WERI-Rb-1 (cell line): ENCODE data around the gene MUC5B.
A peak's percentile ranks its signal among the peaks of the same experiment; 100 is the strongest.
"Not testable (repeated sequence)": the region's sequence is repeated elsewhere in the genome, so short reads cannot be mapped to it uniquely, and the experiment has no call there.

Experiments
- DNase-seq: peaks from one replicate; pipeline ENCODE4 v3.0.0-alpha.2; 2020
- H3K27ac ChIP-seq: fragments of 250-450 bp; sonication (Bioruptor Pico); 2 replicates; pipeline ENCODE4 v1.5.1; 2020; ENCODE audit warnings: mild to moderate bottlenecking, moderate library complexity
- H3K27me3 ChIP-seq: fragments of 250-450 bp; sonication (Bioruptor Pico); 2 replicates; pipeline ENCODE4 v1.5.1; 2021; ENCODE audit warnings: mild to moderate bottlenecking, low read depth, moderate library complexity; ENCODE audit not compliant: insufficient read depth, severe bottlenecking
- H3K36me3 ChIP-seq: fragments of 250-450 bp; sonication (Bioruptor Pico); 2 replicates; pipeline ENCODE4 v1.5.1; 2020; ENCODE audit warnings: mild to moderate bottlenecking, moderate library complexity
- H3K4me3 ChIP-seq: 2 replicates; pipeline ENCODE4 v1.5.1; 2011; ENCODE audit warnings: low read depth, mild to moderate bottlenecking, control low read depth, low read length
- H3K9me3 ChIP-seq: fragments of 250-450 bp; sonication (Bioruptor Pico); 2 replicates; pipeline ENCODE4 v1.5.1; 2021; ENCODE audit warnings: mild to moderate bottlenecking, moderate library complexity; ENCODE audit not compliant: severe bottlenecking
- TF ChIP-seq, protein P1 (sequence below): IDR thresholded peaks from 2 replicates; pipeline ENCODE4 v1.5.1; 2011; ENCODE audit warnings: low read depth, mild to moderate bottlenecking, control low read depth, inconsistent platforms, low read length

MUC5B gene

DNA sequence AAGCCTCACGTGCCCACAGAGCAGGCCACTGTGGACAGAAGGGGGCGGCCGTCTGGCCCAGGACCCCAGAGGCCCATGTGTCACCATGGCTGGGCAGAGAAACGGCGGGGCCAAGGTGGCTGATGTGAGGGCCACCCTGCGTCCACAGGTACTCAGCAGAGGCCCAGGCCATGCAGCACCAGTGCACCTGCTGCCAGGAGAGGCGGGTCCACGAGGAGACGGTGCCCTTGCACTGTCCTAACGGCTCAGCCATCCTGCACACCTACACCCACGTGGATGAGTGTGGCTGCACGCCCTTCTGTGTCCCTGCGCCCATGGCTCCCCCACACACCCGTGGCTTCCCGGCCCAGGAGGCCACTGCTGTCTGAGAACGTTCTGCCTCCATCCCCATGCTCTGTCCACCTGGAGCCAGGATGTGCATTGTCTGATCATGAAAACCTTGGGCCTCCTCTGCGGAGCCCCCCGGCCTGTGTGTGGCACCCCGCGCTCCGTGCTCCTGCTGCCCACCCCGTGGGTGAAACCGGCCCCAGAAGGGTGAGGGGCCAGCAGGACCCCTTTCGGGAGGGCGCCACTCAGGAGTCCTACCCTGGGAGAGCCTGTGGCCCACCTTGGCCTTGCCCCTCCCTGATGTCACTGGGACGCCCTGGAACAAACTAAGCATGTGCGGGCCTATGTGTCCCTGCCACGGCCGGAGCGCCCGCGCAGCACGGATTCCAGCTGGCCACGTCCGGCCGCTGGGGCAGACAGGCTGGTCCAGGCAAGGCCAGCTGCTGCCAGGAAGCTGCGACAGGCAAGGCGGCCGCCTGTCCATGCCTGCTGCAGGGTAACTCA, 38.6 kb downstream of the MUC5B start:
- TF ChIP-seq, protein P1, sequence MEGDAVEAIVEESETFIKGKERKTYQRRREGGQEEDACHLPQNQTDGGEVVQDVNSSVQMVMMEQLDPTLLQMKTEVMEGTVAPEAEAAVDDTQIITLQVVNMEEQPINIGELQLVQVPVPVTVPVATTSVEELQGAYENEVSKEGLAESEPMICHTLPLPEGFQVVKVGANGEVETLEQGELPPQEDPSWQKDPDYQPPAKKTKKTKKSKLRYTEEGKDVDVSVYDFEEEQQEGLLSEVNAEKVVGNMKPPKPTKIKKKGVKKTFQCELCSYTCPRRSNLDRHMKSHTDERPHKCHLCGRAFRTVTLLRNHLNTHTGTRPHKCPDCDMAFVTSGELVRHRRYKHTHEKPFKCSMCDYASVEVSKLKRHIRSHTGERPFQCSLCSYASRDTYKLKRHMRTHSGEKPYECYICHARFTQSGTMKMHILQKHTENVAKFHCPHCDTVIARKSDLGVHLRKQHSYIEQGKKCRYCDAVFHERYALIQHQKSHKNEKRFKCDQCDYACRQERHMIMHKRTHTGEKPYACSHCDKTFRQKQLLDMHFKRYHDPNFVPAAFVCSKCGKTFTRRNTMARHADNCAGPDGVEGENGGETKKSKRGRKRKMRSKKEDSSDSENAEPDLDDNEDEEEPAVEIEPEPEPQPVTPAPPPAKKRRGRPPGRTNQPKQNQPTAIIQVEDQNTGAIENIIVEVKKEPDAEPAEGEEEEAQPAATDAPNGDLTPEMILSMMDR: no peak
- peaks cover 12% of the 10 kb centered on the region for H3K9me3 ChIP-seq
- no peaks in the 10 kb centered on the region for H3K36me3 ChIP-seq
- no peaks in the 10 kb centered on the region for H3K27me3 ChIP-seq
- no peak overlapping the region for H3K4me3 ChIP-seq
- DNase-seq: no peak
- H3K27ac ChIP-seq: no peak overlapping the region

DNA sequence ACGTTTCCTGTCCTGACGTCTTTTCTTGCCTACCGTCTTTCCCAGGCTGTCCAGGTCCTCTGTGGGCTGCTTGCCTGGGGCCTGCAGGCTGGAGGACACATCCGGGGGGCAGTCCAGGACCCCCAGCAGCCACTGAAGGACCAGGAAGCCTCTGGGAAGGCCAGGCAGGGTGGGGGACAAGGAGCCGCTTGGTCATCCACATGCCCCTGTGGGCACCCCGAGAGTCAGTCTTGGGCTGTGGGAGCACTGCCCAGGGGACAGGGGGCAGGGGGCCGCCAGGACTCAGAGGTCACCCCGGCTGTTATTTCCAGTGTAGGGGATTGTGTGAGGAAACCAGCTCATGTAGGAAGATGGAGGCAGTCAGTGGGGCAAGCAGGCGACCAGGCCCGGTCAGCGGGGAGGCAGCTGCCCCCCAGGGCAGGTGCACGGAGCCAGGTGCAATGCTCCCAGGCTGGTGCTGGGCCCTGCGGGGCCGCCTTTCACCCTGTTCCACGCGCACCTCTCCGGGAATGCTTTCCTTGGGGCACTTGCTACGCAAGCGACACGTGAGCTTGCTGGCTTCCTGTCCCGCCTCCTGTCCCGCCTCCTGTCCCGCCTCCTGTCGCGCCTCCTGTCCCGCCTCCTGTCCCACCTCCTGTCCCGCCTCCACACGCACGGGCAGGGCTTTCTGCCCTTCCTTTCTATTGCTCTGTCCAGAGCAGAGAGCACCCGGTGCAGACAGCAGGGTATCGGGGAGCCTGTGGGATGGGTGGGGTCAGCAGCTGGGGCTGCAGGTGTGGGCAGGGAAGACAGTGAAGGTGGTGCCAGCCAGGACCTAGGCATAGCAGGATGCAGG, 39.5 kb downstream of the MUC5B start:
- TF ChIP-seq, protein P1: no peak

DNA sequence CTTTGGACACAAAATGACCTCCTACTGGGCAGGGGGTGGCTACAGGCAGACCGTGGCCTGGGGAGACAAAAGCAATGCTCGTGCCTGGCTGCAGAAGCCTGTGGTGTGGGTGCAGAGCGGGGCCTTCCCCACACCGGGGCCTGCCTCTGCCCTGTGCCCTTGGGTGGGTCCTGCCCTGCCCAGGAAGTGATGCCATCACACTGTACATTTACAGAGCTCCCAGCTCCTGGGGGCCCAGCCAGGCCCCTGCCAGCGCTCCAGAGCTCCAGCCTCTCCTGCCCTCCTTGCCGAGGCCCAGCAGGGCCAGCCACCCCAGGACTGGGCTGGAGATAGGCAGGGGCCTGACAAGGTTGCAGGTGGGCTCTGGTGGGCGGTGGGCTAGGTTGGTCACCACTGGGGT, 40.1 kb downstream of the MUC5B start:
- DNase-seq: no peak
- Histone ChIP-seq H3K9me3 (peaks cover 12% of the 10 kb centered on the region), H3K36me3 (no peaks in the 10 kb centered on the region), H3K27ac (peak overlapping the region; percentile 33; the same call in 1 of the 2 replicates), H3K27me3 (no peaks in the 10 kb centered on the region), H3K4me3 (peak overlapping the region; percentile 24)
- TF ChIP-seq, protein P1: no peak

More for the DNA sequence above, 39.5 kb downstream of the MUC5B start:
- no peaks in the 10 kb centered on the region for H3K27me3 ChIP-seq
- no peaks in the 10 kb centered on the region for H3K36me3 ChIP-seq
- peaks cover 12% of the 10 kb centered on the region for H3K9me3 ChIP-seq
- H3K4me3 ChIP-seq: peak overlapping the region; percentile 37
- DNase-seq: peak; percentile 90
- H3K27ac ChIP-seq: peak overlapping the region; percentile 56

DNA sequence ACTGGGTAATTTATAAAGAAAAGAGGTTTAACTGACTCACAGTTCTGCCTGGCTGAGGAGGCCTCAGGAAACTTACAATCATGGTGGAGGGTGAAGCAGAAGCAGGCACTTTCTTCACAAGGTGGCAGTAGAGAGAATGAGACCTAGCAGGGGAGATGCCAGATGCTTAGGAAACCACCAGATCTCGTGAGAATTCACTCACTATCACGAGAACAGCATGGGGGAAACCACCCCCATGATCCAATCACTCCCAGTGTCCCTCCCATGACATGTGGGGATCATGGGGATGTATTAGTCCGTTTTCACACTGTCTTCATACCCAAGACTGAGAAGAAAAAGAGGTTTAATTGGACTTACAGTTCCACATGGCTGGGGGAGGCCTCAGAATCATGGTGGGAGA, 41.6 kb downstream of the MUC5B start:
- Histone ChIP-seq H3K27ac (0 out of 2 replicates have a peak overlapping the region, but pooled peaks have one; percentile 16), H3K9me3 (peaks cover 12% of the 10 kb centered on the region)
- peak; percentile 72 for DNase-seq
- H3K36me3 ChIP-seq, H3K4me3 ChIP-seq, H3K27me3 ChIP-seq: not testable (repeated sequence)
- TF ChIP-seq, protein P1: peak; percentile 56

DNA sequence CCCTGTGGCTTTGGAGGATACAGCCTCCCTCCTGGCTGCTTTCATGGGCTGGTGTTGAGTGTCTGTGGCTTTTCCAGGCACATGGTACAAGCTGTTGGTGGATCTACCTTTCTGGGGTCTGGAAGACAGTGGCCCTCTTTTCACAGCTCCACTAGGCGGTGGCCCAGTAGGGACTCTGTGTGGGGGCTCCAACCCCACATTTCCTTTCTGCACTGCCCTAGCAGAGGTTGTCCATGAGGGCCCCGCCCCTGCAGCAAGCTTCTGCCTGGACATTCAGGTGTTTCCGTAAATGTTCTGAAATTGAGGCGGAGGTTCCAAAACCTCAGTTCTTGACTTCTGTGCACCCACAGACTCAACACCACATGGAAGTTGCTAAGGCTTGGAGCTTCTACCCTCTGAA, 42.6 kb downstream of the MUC5B start:
- not testable (repeated sequence) for DNase-seq, H3K36me3 ChIP-seq, H3K27ac ChIP-seq, H3K27me3 ChIP-seq, H3K4me3 ChIP-seq
- peaks cover 12% of the 10 kb centered on the region for H3K9me3 ChIP-seq

DNA sequence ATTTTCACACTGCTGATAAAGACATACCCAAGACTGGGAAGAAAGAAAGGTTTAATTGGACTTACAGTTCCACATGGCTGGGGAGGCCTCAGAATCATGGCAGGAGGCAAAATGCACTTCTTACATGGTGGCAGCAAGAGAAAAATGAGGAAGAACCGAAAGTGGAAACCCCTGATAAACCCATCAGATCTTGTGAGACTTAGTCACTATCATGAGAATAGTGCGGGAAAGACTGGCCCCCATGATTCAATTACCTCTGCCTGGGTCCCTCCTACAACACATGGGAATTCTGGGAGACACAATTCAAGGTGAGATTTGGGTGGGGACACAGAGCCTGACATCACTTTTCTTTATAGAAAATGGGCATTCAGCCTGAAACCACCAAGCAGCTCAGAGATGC, 44.1 kb downstream of the MUC5B start:
- H3K27me3 ChIP-seq, H3K27ac ChIP-seq, DNase-seq, H3K4me3 ChIP-seq, H3K36me3 ChIP-seq: not testable (repeated sequence)
- H3K9me3 ChIP-seq: peaks cover 12% of the 10 kb centered on the region
